Activated CD8-positive, alpha-beta T cell treated with anti-CD3 and anti-CD28 coated beads, Interleukin-2, amount 10 ng/mL, durations not matched to agents 7 days and 5 days (primary cell): ENCODE data around the gene HAUS8. TPM values are rescaled to one million over a fixed set of nuclear protein-coding genes. Genes with fewer than 3 reads are reported as not detected.

Source experiments
- ATAC-seq: fragments of 150-1000 bp; cut with Tn5 transposase; one replicate; pipeline ENCODE4 v1.10.0; 2021; ENCODE audit warnings: moderate library complexity
- CTCF ChIA-PET: fragments of 350-600 bp; sonication (Branson Sonifier 250); formaldehyde crosslinking; loops from one replicate; lab custom pipeline; 2021; ENCODE audit warnings: antibody characterized with exemption; lab: Charles Lee
- POLR2A ChIA-PET: fragments of 350-600 bp; sonication (Branson Sonifier 250); formaldehyde crosslinking; loops from one replicate; lab custom pipeline; 2021; ENCODE audit warnings: antibody characterized with exemption; lab: Charles Lee
- DNase-seq: peaks from one replicate; pipeline ENCODE4 v3.0.0-alpha.2; 2020
- H3K27ac Mint-ChIP-seq: one replicate; pipeline ENCODE4 v1.8.0; 2021; ENCODE audit warnings: mild to moderate bottlenecking, mixed read lengths
- H3K27me3 Mint-ChIP-seq: one replicate; pipeline ENCODE4 v1.8.0; 2021; ENCODE audit warnings: low read depth, mixed read lengths
- H3K36me3 Mint-ChIP-seq: one replicate; pipeline ENCODE4 v1.8.0; 2021; ENCODE audit warnings: low read depth, mixed read lengths
- H3K4me1 Mint-ChIP-seq: one replicate; pipeline ENCODE4 v1.8.0; 2021; ENCODE audit warnings: low read depth, mixed read lengths
- H3K4me3 Mint-ChIP-seq: one replicate; pipeline ENCODE4 v1.8.0; 2021; ENCODE audit warnings: mild to moderate bottlenecking, mixed read lengths
- H3K9me3 Mint-ChIP-seq: one replicate; pipeline ENCODE4 v1.8.0; 2022; ENCODE audit warnings: mixed read lengths; ENCODE audit not compliant: insufficient read depth
- total RNA-seq, 2 experiments: library from RNA; stranded (reverse); gene quantifications; one replicate each; pipeline ENCODE4 v1.2.3, GENCODE V29; 2021

The HAUS8 gene
- 10 to 100 TPM; 66.0 to 66.7 TPM for total RNA-seq

- peak; percentile 100 for DNase-seq
- POLR2A ChIA-PET: interaction anchor here (0.6 to 2.6 kb wide), 10 partner anchors 10 to 349 kb away, joined by 3 to 33 read pairs (median 4); partner anchors contain the start of genes DDA1 and USE1
Measured at GRCh38 chr19:17075035-17075863, at the start of gene HAUS8, which contains the start of gene MYO9B. TSS of gene HAUS8 (minus strand) at chr19:17075452. CDS start at chr19:17075422, 30 bp downstream. TSS of gene MYO9B (plus strand) at chr19:17075777. CDS start at chr19:17101718, 25,941 bp downstream.

GRCh38 chr19:17124025-17124424, 48.8 kb upstream of the HAUS8 start:
- Mint-ChIP-seq H3K27me3 (no peaks in the 10 kb centered on the region), H3K36me3 (peaks cover 52% of the 10 kb centered on the region), H3K27ac (peak overlapping the region; percentile 100), H3K4me1 (peaks cover 79% of the 10 kb centered on the region), H3K4me3 (peak overlapping the region; percentile 83), H3K9me3 (no peaks in the 10 kb centered on the region)
- no peak for DNase-seq
- ATAC-seq: no peak
- ChIA-PET POLR2A (interaction anchor here (0.6 to 2.9 kb wide), 4 partner anchors 47 to 282 kb away, joined by 5 to 33 read pairs (median 18); partner anchors contain the start of gene MYO9B), CTCF (interaction anchor here (1.7 to 2.3 kb wide), 2 partner anchors 34 to 60 kb away, joined by 6 to 12 read pairs; no protein-coding TSS in a partner anchor)

More at GRCh38 chr19:17075035-17075863, at the start of gene HAUS8, which contains the start of gene MYO9B:
- Mint-ChIP-seq H3K4me1 (peaks cover 65% of the 10 kb centered on the region), H3K4me3 (peak within 1 kb of the TSS; percentile 100), H3K9me3 (no peaks in the 10 kb centered on the region), H3K27me3 (no peaks in the 10 kb centered on the region), H3K27ac (peak within 1 kb of the TSS; percentile 96), H3K36me3 (peaks cover 69% of the 10 kb centered on the region)
- peak; percentile 94 for ATAC-seq
- CTCF ChIA-PET: interaction anchor here (1.1 to 1.5 kb wide), 3 partner anchors 10 to 58 kb away, joined by 3 to 5 read pairs (median 4); no protein-coding TSS in a partner anchor

- H3K4me1 Mint-ChIP-seq: peaks cover 72% of the 10 kb centered on the region
- POLR2A ChIA-PET: interaction anchor here (0.6 to 2.9 kb wide), 3 partner anchors 61 to 283 kb away, joined by 5 to 10 read pairs (median 6); partner anchors contain the start of gene USE1
- ATAC-seq (no peak), DNase-seq (no peak)
- H3K36me3 Mint-ChIP-seq: peaks cover 50% of the 10 kb centered on the region
- CTCF ChIA-PET: no interaction called here
- no peak overlapping the region for H3K27ac Mint-ChIP-seq
- H3K27me3 Mint-ChIP-seq: no peaks in the 10 kb centered on the region
- no peaks in the 10 kb centered on the region for H3K9me3 Mint-ChIP-seq
- H3K4me3 Mint-ChIP-seq: no peak overlapping the region
Measured at GRCh38 chr19:17123041-17123440, 47.8 kb upstream of the HAUS8 start.

- H3K27me3 Mint-ChIP-seq: no peaks in the 10 kb centered on the region
- ATAC-seq (no peak), DNase-seq (no peak)
- peak overlapping the region; percentile 43 for H3K27ac Mint-ChIP-seq
- ChIA-PET CTCF (interaction anchor here (1.2 kb wide), 1 partner anchor 42 kb away, joined by 3 read pairs; no protein-coding TSS in a partner anchor), POLR2A (interaction anchor here (2.9 kb wide), 1 partner anchor 62 kb away, joined by 10 read pairs; no protein-coding TSS in a partner anchor)
- H3K4me3 Mint-ChIP-seq: no peak overlapping the region
- H3K9me3 Mint-ChIP-seq: no peaks in the 10 kb centered on the region
- H3K4me1 Mint-ChIP-seq: peaks cover 66% of the 10 kb centered on the region
- H3K36me3 Mint-ChIP-seq: peaks cover 44% of the 10 kb centered on the region
Measured at GRCh38 chr19:17121736-17122293, 46.6 kb upstream of the HAUS8 start.

- H3K27me3 Mint-ChIP-seq: no peaks in the 10 kb centered on the region
- ATAC-seq (no peak), DNase-seq (no peak)
- ChIA-PET POLR2A (interaction anchor here (0.5 kb wide), 1 partner anchor 96 kb away, joined by 3 read pairs; the partner anchor contains the start of gene USE1), CTCF (no interaction called here)
- H3K27ac Mint-ChIP-seq: no peak overlapping the region
- no peaks in the 10 kb centered on the region for H3K9me3 Mint-ChIP-seq
- H3K4me3 Mint-ChIP-seq: no peak overlapping the region
- peaks cover 58% of the 10 kb centered on the region for H3K36me3 Mint-ChIP-seq
- H3K4me1 Mint-ChIP-seq: peaks cover 52% of the 10 kb centered on the region
Measured at GRCh38 chr19:17118957-17119356, 43.7 kb upstream of the HAUS8 start.

GRCh38 chr19:17116996-17117702, 41.9 kb upstream of the HAUS8 start:
- ATAC-seq (no peak), DNase-seq (no peak)
- CTCF ChIA-PET: no interaction called here
- H3K36me3 Mint-ChIP-seq: peaks cover 63% of the 10 kb centered on the region
- H3K27ac Mint-ChIP-seq: no peak overlapping the region
- H3K4me1 Mint-ChIP-seq: peaks cover 48% of the 10 kb centered on the region
- H3K27me3 Mint-ChIP-seq: no peaks in the 10 kb centered on the region
- H3K9me3 Mint-ChIP-seq: no peaks in the 10 kb centered on the region
- H3K4me3 Mint-ChIP-seq: no peak overlapping the region
- POLR2A ChIA-PET: no interaction called here

GRCh38 chr19:17114414-17114831, 39.2 kb upstream of the HAUS8 start:
- no peak for ATAC-seq
- ChIA-PET POLR2A (interaction anchor here (1.1 kb wide), 1 partner anchor 11 kb away, joined by 5 read pairs; no protein-coding TSS in a partner anchor), CTCF (no interaction called here)
- Mint-ChIP-seq H3K27me3 (no peaks in the 10 kb centered on the region), H3K9me3 (no peaks in the 10 kb centered on the region), H3K36me3 (peaks cover 70% of the 10 kb centered on the region), H3K27ac (no peak overlapping the region), H3K4me3 (no peak overlapping the region), H3K4me1 (peaks cover 56% of the 10 kb centered on the region)
- no peak for DNase-seq

- Mint-ChIP-seq H3K4me1 (peaks cover 61% of the 10 kb centered on the region), H3K27ac (peak overlapping the region; percentile 43), H3K36me3 (peaks cover 67% of the 10 kb centered on the region), H3K4me3 (no peak overlapping the region), H3K9me3 (no peaks in the 10 kb centered on the region), H3K27me3 (no peaks in the 10 kb centered on the region)
- no peak for ATAC-seq
- DNase-seq: no peak
- POLR2A ChIA-PET: no interaction called here
- CTCF ChIA-PET: no interaction called here
Measured at GRCh38 chr19:17113127-17113785, 38.0 kb upstream of the HAUS8 start.

- H3K9me3 Mint-ChIP-seq: no peaks in the 10 kb centered on the region
- peaks cover 66% of the 10 kb centered on the region for H3K4me1 Mint-ChIP-seq
- no peak overlapping the region for H3K4me3 Mint-ChIP-seq
- H3K36me3 Mint-ChIP-seq: peaks cover 71% of the 10 kb centered on the region
- H3K27ac Mint-ChIP-seq: peak overlapping the region; percentile 18
- H3K27me3 Mint-ChIP-seq: no peaks in the 10 kb centered on the region
- DNase-seq: no peak
- ChIA-PET POLR2A (no interaction called here), CTCF (no interaction called here)
- no peak for ATAC-seq
Measured at GRCh38 chr19:17112700-17113099, 37.4 kb upstream of the HAUS8 start.

GRCh38 chr19:17112271-17112670, 37.0 kb upstream of the HAUS8 start:
- H3K9me3 Mint-ChIP-seq: no peaks in the 10 kb centered on the region
- H3K36me3 Mint-ChIP-seq: peaks cover 75% of the 10 kb centered on the region
- ATAC-seq (no peak), DNase-seq (no peak)
- POLR2A ChIA-PET: no interaction called here
- H3K4me3 Mint-ChIP-seq: no peak overlapping the region
- peaks cover 70% of the 10 kb centered on the region for H3K4me1 Mint-ChIP-seq
- CTCF ChIA-PET: no interaction called here
- H3K27ac Mint-ChIP-seq: peak overlapping the region; percentile 56
- H3K27me3 Mint-ChIP-seq: no peaks in the 10 kb centered on the region

- DNase-seq: no peak
- ChIA-PET CTCF (no interaction called here), POLR2A (no interaction called here)
- Mint-ChIP-seq H3K9me3 (no peaks in the 10 kb centered on the region), H3K36me3 (peaks cover 72% of the 10 kb centered on the region), H3K27me3 (no peaks in the 10 kb centered on the region), H3K4me1 (peaks cover 66% of the 10 kb centered on the region), H3K27ac (peak overlapping the region; percentile 56), H3K4me3 (no peak overlapping the region)
- no peak for ATAC-seq
Measured at GRCh38 chr19:17111766-17112165, 36.5 kb upstream of the HAUS8 start.
